Heart left ventricle (tissue), 16 donors: ENCODE measurements around the gene PIP4P1. TPM values are rescaled to one million over a fixed set of nuclear protein-coding genes. Genes with fewer than 3 reads are reported as not detected.
A peak's percentile ranks its signal among the peaks of the same experiment; 100 is the strongest.

Experiments
- ATAC-seq, 4 donors: fragments of 200-7000 bp; cut with Tn5 transposase; one replicate each; pipeline ENCODE4 v1.9.1; 2020 to 2022; ENCODE audit warnings: moderate library complexity in 4 of 4, mild to moderate bottlenecking in 3 of 4, moderate number of reproducible peaks in 1 of 4
- DNase-seq, 5 donors: peaks; one replicate each; pipeline ENCODE4 v3.0.0-alpha.2; 2020
- H3K27ac ChIP-seq, 12 donors: fragments of 200-600 bp; sonication (generic) in 4 of 12; one replicate each; pipeline versions ENCODE4 v1.5.0 to v1.8.0; 2016 to 2022; ENCODE audit warnings: mild to moderate bottlenecking in 2 of 12
- H3K27me3 ChIP-seq, 9 donors: fragments of 200-600 bp; sonication (generic) in 2 of 9; one replicate each; pipeline versions ENCODE4 v1.5.1 to v1.8.0; 2016 to 2022; ENCODE audit warnings: mild to moderate bottlenecking in 3 of 9
- H3K36me3 ChIP-seq, 9 donors: fragments of 200-600 bp; sonication (generic) in 2 of 9; one replicate each; pipeline versions ENCODE4 v1.5.0 to v1.8.0; 2018 to 2022; ENCODE audit warnings: mild to moderate bottlenecking in 2 of 9
- H3K4me1 ChIP-seq, 12 donors: fragments of 200-600 bp; sonication (generic) in 4 of 12; one replicate each; pipeline versions ENCODE4 v1.5.0 to v1.8.0; 2016 to 2022; ENCODE audit warnings: mild to moderate bottlenecking in 3 of 12
- H3K4me3 ChIP-seq, 12 donors: fragments of 200-600 bp; sonication (generic) in 4 of 12; one replicate each; pipeline versions ENCODE4 v1.5.0 to v1.8.0; 2017 to 2022; ENCODE audit warnings: mild to moderate bottlenecking in 9 of 12, moderate library complexity in 4 of 12
- H3K9me3 ChIP-seq, 12 donors: fragments of 200-600 bp; sonication (generic) in 4 of 12; one replicate each; pipeline versions ENCODE4 v1.5.0 to v1.8.0; 2016 to 2022; ENCODE audit warnings: mild to moderate bottlenecking in 1 of 12
- CTCF ChIP-seq, 12 donors: fragments of 200-600 bp; sonication (generic) in 4 of 12; IDR thresholded peaks; one replicate each; pipeline versions ENCODE4 v1.5.0 to v1.8.0; 2018 to 2022; ENCODE audit warnings: antibody characterized with exemption in 12 of 12, mild to moderate bottlenecking in 5 of 12
- POLR2A ChIP-seq, 2 donors: fragments of 450-650 bp; IDR thresholded peaks; one replicate each; pipeline ENCODE4 v1.6.1; 2017; ENCODE audit warnings: antibody characterized with exemption in 2 of 2, mild to moderate bottlenecking in 2 of 2, moderate library complexity in 2 of 2
- WGBS, 4 donors: extraction: QIAGEN DNeasy Blood & Tissue Kit in 2 of 4; methylation state at CpG; one replicate each; pipeline versions ENCODE4 v1.1.5 to v1.1.7; 2013 to 2018; 5-methylcytosine and 5-hydroxymethylcytosine counted together
- intact Hi-C, 10 donors: fragments of 100-400 bp; cut with DNase I; formaldehyde crosslinking; loops; one replicate each; pipeline versions ENCODE4 v1.11.1 to v1.14.2; 2022
- polyA plus RNA-seq, 2 donors: library from polyadenylated mRNA; stranded (reverse); fragments of 200-250 nt; gene quantifications; one replicate each; pipeline ENCODE4 v1.2.3, GENCODE V29; 2013
- total RNA-seq, 9 donors: library from RNA; depleted of rRNA in 2 of 9; stranded (reverse); fragments of >200 nt in 2 of 9; fragmentation: NEBNext Ultra II Directional in 3 of 9; extraction: Animal tissue kit (Norgen Biotek cat#: 25700) in 3 of 9; gene quantifications; one replicate each; pipeline versions ENCODE4 v1.1.0 to v1.2.4, GENCODE V29; 2016 to 2023
- donor health status: ischemic (EF 13 %, LVEDD 7.1; RV severe dilation, severe dysfunction).
- donor health status: healthy with polysubstance abuse.
- donor health status: DM: no; HTN: yes; CAD: no.
- donor health status: DM: no; HTN: no; CAD: no.
- donor health status: ischemic (EF 25% LVEDD 6.9; RV normal size, moderate dysfunction).
- donor health status: ischemic (EF 25% LVEDD 5.7; RV mildly dilated, moderate dysfunction).
- donor health status: healthy.
- donor health status: DM: yes; HTN: yes; CAD: no.
- donor health status: ischemic (EF 35%, LVEDD 5.7; RV mildly dilated, moderate dysfunction).
- donor health status: nonischemic (EF 11% LVEDD 7.7; RV severe dilation, severe dysfunction).
- donor health status: DM: yes; HTN: yes; CAD: no.
- donor health status: PGD.
- donor health status: ischemic (EF 29% LVEDD 5.4; RV normal size, mild dysfunction).
- donor health status: nonischemic (EF 23%, LVEDD 6.1; RV moderate dilation, normal function).

Gene PIP4P1
- total and polyA plus RNA-seq, 11 donors: 12.3 to 39.8 (median 18.0) TPM

- intact Hi-C loops: no loop called here
- 77 to 82% (median 81%) methylated on average over 2 of the region's 2 CpGs for WGBS, 4 donors
- TF ChIP-seq CTCF (IDR thresholded peaks at IDR 0.05): no peak
- TF ChIP-seq POLR2A (IDR thresholded peaks at IDR 0.05): no peak
- no peak for DNase-seq
- no peaks in the 10 kb centered on the region for H3K9me3 ChIP-seq
- no peaks in the 10 kb centered on the region for H3K27me3 ChIP-seq
- ATAC-seq: no peak
- peak overlapping the region; percentile 59 to 87 (median 70) for H3K27ac ChIP-seq
- H3K36me3 ChIP-seq: no peaks in the 10 kb centered on the region
- H3K4me3 ChIP-seq: no peak overlapping the region
- H3K4me1 ChIP-seq: peaks cover 0 to 37% (median 4%) of the 10 kb centered on the region in 12 donors
Measured at GRCh38 chr14:20498622-20499021, 37.4 kb upstream of the PIP4P1 start.

- Histone ChIP-seq H3K36me3 (no peaks in the 10 kb centered on the region), H3K4me1 (peaks cover 0 to 49% (median 9%) of the 10 kb centered on the region in 12 donors), H3K27me3 (no peaks in the 10 kb centered on the region), H3K9me3 (no peaks in the 10 kb centered on the region), H3K27ac (peak overlapping the region in 3 of 12 donors; percentile 13 to 59 (median 40)), H3K4me3 (no peak overlapping the region)
- TF ChIP-seq POLR2A (IDR thresholded peaks at IDR 0.05) (no peak), CTCF (IDR thresholded peaks at IDR 0.05) (no peak)
- no peak for ATAC-seq
- no peak for DNase-seq
- 76 to 83% (median 79%) methylated on average over 8 of the region's 8 CpGs for WGBS, 4 donors
- intact Hi-C loops: no loop called here
Measured at GRCh38 chr14:20494935-20495766, 33.9 kb upstream of the PIP4P1 start.

GRCh38 chr14:20493634-20494033 is 32.4 kb upstream of the PIP4P1 start:
- Histone ChIP-seq H3K4me1 (peaks cover 0 to 54% (median 8%) of the 10 kb centered on the region in 12 donors), H3K27ac (peak overlapping the region in 9 of 12 donors; percentile 15 to 69 (median 42)), H3K36me3 (no peaks in the 10 kb centered on the region), H3K27me3 (no peaks in the 10 kb centered on the region), H3K4me3 (no peak overlapping the region), H3K9me3 (no peaks in the 10 kb centered on the region)
- no peak for TF ChIP-seq POLR2A (IDR thresholded peaks at IDR 0.05)
- no peak for TF ChIP-seq CTCF (IDR thresholded peaks at IDR 0.05)
- 27 to 75% (median 55%) methylated on average over 2 of the region's 2 CpGs for WGBS, 4 donors
- ATAC-seq (peak in 3 of 4 donors; percentile 75 to 86 (median 85)), DNase-seq (peak in 4 of 5 donors; percentile 21 to 46 (median 33))
- intact Hi-C loops: no loop called here

DNA sequence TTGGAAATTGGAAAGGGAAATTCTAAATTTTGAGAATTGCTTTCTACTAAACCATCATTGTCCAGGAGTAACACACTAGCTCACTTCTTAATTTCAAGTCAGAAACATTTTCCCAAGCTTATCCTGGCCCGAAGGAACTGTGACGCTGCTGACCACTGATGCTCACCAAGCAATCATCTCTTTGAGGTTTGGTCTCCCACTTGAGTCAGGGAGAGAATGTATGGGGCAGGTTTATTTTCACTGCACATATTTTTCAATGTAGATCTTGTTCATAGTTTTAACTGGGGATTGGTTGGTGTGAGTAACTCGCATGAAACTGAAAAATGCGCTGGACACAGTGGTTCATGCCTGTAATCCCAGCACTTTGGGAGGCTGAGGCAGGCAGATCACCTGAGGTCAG is 31.3 kb upstream of the PIP4P1 start:
- Histone ChIP-seq H3K9me3 (no peaks in the 10 kb centered on the region), H3K4me3 (no peak overlapping the region), H3K36me3 (no peaks in the 10 kb centered on the region), H3K27ac (no peak overlapping the region), H3K27me3 (no peaks in the 10 kb centered on the region), H3K4me1 (peaks cover 0 to 55% (median 6%) of the 10 kb centered on the region in 12 donors)
- intact Hi-C loops: no loop called here
- WGBS, 4 donors: 95 to 98% (median 97%) methylated on average over 4 of the region's 4 CpGs
- DNase-seq: no peak
- no peak for ATAC-seq
- no peak for TF ChIP-seq POLR2A (IDR thresholded peaks at IDR 0.05)
- TF ChIP-seq CTCF (IDR thresholded peaks at IDR 0.05): no peak
